Right lobe of liver (tissue), 4 donors: Measurements from ENCODE around the gene CDKN1C.

ENCODE experiments used
- CTCF ChIP-seq, 4 donors: fragments of 200-600 bp in 3 of 4; fragments of 450-650 bp in 1 of 4; IDR thresholded peaks; one replicate each; pipeline versions ENCODE4 v1.5.1 to v1.8.0; 2016 to 2022; ENCODE audit warnings: antibody characterized with exemption in 4 of 4, mild to moderate bottlenecking in 2 of 4
- POLR2A ChIP-seq: fragments of 450-650 bp; IDR thresholded peaks from one replicate; pipeline ENCODE4 v1.6.1; 2017; ENCODE audit warnings: antibody characterized with exemption, mild to moderate bottlenecking
- donor health status: DM: no; HTN: no; CAD: no.
- donor health status: DM: no; HTN: no; CAD: no.
- donor health status: DM: no; HTN: yes; CAD: no.

- TF ChIP-seq CTCF (IDR thresholded peaks at IDR 0.05), result no peak
- TF ChIP-seq POLR2A, result no peak
Measured at GRCh38 chr11:2892967-2893528, 7.5 kb upstream of the CDKN1C start.
